ENCODE measurements around the gene PREB.

The PREB gene

DNA sequence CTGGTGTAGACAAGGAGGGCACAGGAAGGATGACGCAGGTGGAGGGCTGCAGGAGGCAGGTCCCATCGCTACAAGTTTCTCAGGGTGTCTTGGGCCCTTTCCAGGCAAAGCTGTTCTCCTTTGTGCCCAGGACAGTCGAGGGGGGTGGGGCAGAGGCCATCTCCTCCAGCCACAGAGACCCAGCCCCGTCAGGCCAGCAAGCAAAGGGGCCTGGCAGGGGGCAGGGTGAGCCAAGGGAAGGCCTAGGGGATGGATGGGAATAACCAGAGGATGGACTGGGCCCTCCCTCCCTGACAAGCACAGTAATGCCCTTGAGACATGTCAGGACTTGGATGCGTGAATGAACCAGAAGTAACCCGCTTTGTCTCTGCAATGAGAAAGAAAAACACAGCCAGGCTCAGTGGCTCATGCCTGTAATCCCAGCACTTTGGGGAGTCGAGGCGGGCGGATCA, 20.7 kb upstream of the PREB start:
- no peak overlapping the region for H2AFZ ChIP-seq (ENCODE audit: low read length)
- H3K4me1 ChIP-seq (ENCODE audit: insufficient read depth, low read length, poor library complexity, severe bottlenecking) = no peaks in the 10 kb centered on the region

DNA sequence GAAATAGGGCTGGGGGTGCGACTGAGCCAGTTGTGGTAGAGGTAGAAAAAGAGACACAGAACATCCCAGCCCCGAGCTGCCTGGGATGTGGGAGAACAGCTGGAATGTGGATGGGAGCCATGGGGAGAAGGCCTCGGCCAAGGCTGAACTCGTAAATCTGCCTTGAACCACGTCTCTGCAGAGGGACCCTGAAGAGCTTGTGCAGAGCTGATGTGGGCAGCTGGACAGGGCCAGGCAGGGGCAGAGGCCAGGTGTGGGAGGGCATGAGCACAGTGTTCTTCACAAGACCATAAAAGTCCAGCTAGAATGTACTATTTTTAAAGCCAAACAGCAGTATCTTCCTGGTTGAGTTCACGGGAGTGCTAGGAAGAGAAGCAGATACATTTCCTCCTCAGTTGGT, 20.1 kb upstream of the PREB start:
- H3K36me3 ChIP-seq (ENCODE audit: insufficient read depth, low read length) = no peaks in the 10 kb centered on the region
- no peaks in the 10 kb centered on the region for H3K9me3 ChIP-seq (ENCODE audit: insufficient read depth, low read depth, low read length)

More for the DNA sequence above, 20.7 kb upstream of the PREB start:
- Histone ChIP-seq H3K36me3 (ENCODE audit: insufficient read depth, low read length) (no peaks in the 10 kb centered on the region), H3K9me2 (replicated peaks; ENCODE audit: low read depth, low read length) (no peaks in the 10 kb centered on the region), H3K9ac (ENCODE audit: low read depth, low read length, poor library complexity, severe bottlenecking) (no peak overlapping the region), H3K27me3 (ENCODE audit: insufficient read depth, low read length, poor library complexity, severe bottlenecking) (no peaks in the 10 kb centered on the region), H3K9me3 (ENCODE audit: insufficient read depth, low read depth, low read length) (no peaks in the 10 kb centered on the region), H3F3A (ENCODE audit: low read depth) (no peaks in the 10 kb centered on the region), H3K79me2 (ENCODE audit: insufficient read depth, low read length) (no peaks in the 10 kb centered on the region), H3K4me2 (ENCODE audit: low read depth, low read length, poor library complexity, severe bottlenecking) (no peak overlapping the region), H4K20me1 (ENCODE audit: insufficient read depth, low read length, poor library complexity, severe bottlenecking) (no peaks in the 10 kb centered on the region), H3K4me3 (ENCODE audit: low read length, poor library complexity, severe bottlenecking) (no peak overlapping the region)
- TF ChIP-seq, protein P1, sequence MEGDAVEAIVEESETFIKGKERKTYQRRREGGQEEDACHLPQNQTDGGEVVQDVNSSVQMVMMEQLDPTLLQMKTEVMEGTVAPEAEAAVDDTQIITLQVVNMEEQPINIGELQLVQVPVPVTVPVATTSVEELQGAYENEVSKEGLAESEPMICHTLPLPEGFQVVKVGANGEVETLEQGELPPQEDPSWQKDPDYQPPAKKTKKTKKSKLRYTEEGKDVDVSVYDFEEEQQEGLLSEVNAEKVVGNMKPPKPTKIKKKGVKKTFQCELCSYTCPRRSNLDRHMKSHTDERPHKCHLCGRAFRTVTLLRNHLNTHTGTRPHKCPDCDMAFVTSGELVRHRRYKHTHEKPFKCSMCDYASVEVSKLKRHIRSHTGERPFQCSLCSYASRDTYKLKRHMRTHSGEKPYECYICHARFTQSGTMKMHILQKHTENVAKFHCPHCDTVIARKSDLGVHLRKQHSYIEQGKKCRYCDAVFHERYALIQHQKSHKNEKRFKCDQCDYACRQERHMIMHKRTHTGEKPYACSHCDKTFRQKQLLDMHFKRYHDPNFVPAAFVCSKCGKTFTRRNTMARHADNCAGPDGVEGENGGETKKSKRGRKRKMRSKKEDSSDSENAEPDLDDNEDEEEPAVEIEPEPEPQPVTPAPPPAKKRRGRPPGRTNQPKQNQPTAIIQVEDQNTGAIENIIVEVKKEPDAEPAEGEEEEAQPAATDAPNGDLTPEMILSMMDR (conservative IDR thresholded peaks at IDR 0.05; ENCODE audit: low read length) = no peak
- TF ChIP-seq EZH2phosphoT487 (IDR thresholded peaks at IDR 0.05; ENCODE audit: borderline replicate concordance) = no peak

DNA sequence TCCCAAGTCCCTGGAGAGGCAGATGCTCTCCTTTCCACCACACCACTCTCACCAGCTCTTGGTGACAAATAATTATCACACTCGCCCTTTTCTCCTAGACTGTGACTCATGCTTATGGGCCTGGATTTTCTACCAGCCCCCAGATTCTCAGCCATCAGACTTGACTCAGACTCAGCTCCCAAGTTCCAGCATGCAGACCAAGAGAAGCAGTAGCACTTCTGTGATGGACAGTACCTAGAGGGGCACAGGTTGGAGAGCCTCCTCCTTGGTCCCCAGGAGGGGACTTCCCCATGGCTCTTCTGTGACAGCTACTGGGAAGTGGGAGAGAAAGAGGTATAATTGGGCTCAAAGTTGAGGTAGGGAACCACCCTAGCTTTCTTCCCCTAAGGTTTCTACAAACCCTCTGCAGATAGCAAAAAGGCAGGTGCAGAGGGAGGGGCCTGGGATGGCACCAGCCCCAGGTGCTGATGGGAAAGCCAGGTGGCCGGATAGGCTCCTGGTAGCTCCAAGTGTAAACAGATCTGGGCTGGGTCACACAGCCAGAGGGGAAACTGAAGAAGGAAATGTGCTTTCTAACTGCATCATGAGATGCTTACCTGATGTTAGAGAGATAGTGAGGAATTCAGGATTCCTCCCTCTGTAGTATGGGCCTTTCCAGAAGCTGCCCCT, 18.5 kb upstream of the PREB start:
- no peaks in the 10 kb centered on the region for H3K9me3 ChIP-seq (ENCODE audit: insufficient read depth, low read depth, low read length)
- no peaks in the 10 kb centered on the region for H3K4me1 ChIP-seq (ENCODE audit: insufficient read depth, low read length, poor library complexity, severe bottlenecking)
- H4K20me1 ChIP-seq (ENCODE audit: insufficient read depth, low read length, poor library complexity, severe bottlenecking) = no peaks in the 10 kb centered on the region
- H2AFZ ChIP-seq (ENCODE audit: low read length) = no peak overlapping the region
- no peak overlapping the region for H3K9ac ChIP-seq (ENCODE audit: low read depth, low read length, poor library complexity, severe bottlenecking)
- H3K79me2 ChIP-seq (ENCODE audit: insufficient read depth, low read length) = no peaks in the 10 kb centered on the region
- no peak overlapping the region for H3K4me3 ChIP-seq (ENCODE audit: low read length, poor library complexity, severe bottlenecking)
- H3K27me3 ChIP-seq (ENCODE audit: insufficient read depth, low read length, poor library complexity, severe bottlenecking) = no peaks in the 10 kb centered on the region
- H3K9me2 ChIP-seq (replicated peaks; ENCODE audit: low read depth, low read length) = no peaks in the 10 kb centered on the region
- no peaks in the 10 kb centered on the region for H3F3A ChIP-seq (ENCODE audit: low read depth)
- no peak for TF ChIP-seq EZH2phosphoT487 (IDR thresholded peaks at IDR 0.05; ENCODE audit: borderline replicate concordance)
- TF ChIP-seq, protein P1 (conservative IDR thresholded peaks at IDR 0.05; ENCODE audit: low read length) = no peak
- H3K36me3 ChIP-seq (ENCODE audit: insufficient read depth, low read length) = no peaks in the 10 kb centered on the region
- no peak overlapping the region for H3K4me2 ChIP-seq (ENCODE audit: low read depth, low read length, poor library complexity, severe bottlenecking)

More for the DNA sequence above, 20.1 kb upstream of the PREB start:
- H3K4me2 ChIP-seq (ENCODE audit: low read depth, low read length, poor library complexity, severe bottlenecking) = no peak overlapping the region
- no peaks in the 10 kb centered on the region for H3K27me3 ChIP-seq (ENCODE audit: insufficient read depth, low read length, poor library complexity, severe bottlenecking)
- no peaks in the 10 kb centered on the region for H4K20me1 ChIP-seq (ENCODE audit: insufficient read depth, low read length, poor library complexity, severe bottlenecking)
- H3K9ac ChIP-seq (ENCODE audit: low read depth, low read length, poor library complexity, severe bottlenecking) = no peak overlapping the region
- no peaks in the 10 kb centered on the region for H3K4me1 ChIP-seq (ENCODE audit: insufficient read depth, low read length, poor library complexity, severe bottlenecking)
- no peaks in the 10 kb centered on the region for H3F3A ChIP-seq (ENCODE audit: low read depth)
- H3K79me2 ChIP-seq (ENCODE audit: insufficient read depth, low read length) = no peaks in the 10 kb centered on the region
- H3K9me2 ChIP-seq (replicated peaks; ENCODE audit: low read depth, low read length) = no peaks in the 10 kb centered on the region
- H2AFZ ChIP-seq (ENCODE audit: low read length) = no peak overlapping the region
- TF ChIP-seq EZH2phosphoT487 (IDR thresholded peaks at IDR 0.05; ENCODE audit: borderline replicate concordance) = no peak
- TF ChIP-seq, protein P1 (conservative IDR thresholded peaks at IDR 0.05; ENCODE audit: low read length) = no peak
- H3K4me3 ChIP-seq (ENCODE audit: low read length, poor library complexity, severe bottlenecking) = no peak overlapping the region
